Measurements from ENCODE around the gene CYLD. TPM values are rescaled to one million over a fixed set of nuclear protein-coding genes. Genes with fewer than 3 reads are reported as not detected.

The CYLD gene
- total RNA-seq, 1 donor, result 41.2 TPM

GRCh38 chr16:50736448-50736847, 5.4 kb upstream of the CYLD start:
- no peak for DNase-seq (ENCODE audit: low read depth in 2 of 3, low spot score in 2 of 3)

GRCh38 chr16:50737420-50737959, 4.4 kb upstream of the CYLD start:
- DNase-seq (ENCODE audit: low read depth in 2 of 3, low spot score in 2 of 3), result no peak

DNA sequence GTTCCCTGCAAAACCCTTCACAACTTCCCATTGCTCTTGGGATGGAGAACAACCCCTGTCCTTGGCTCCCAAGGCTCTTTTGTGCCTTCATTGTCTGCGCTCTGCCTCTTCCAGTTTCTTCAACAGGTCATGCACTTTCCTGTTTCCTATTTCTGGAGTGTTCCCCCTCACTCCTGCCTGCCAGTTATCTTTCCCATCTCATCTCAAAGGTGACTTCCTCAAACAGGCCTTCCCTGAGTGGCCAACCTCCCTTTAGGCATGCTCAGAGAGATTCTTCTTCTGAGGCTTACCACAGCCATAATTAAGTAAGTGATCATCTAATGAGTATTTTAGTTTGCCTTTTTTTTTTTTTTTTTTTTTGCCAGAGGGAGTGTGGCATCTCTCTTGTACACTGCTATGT, 2.9 kb upstream of the CYLD start:
- no peak for DNase-seq (ENCODE audit: low read depth in 2 of 3, low spot score in 2 of 3)

DNA sequence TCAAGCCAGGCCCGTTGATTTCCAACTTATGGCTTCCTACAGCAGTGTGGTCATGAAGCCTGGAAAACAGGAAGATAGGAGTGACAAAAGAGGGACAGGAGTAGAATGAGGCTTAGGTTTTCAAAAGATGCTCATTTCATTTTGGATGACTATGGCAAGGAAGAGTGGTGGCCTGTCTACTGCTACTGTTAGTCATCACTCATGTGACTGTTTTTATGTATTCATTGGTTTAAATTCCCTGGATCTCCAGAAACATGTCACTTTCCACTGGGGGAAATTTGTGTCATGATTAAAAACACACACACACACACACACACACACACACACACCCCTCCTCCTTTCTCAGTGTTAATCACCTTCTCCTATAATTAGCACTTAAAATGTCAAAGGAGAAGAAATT, 1.1 kb upstream of the CYLD start:
- DNase-seq (ENCODE audit: low read depth in 2 of 3, low spot score in 2 of 3), result no peak

GRCh38 chr16:50741225-50741780, 583 bp upstream of the CYLD start:
- DNase-seq (ENCODE audit: low read depth in 2 of 3, low spot score in 2 of 3), result no peak

DNA sequence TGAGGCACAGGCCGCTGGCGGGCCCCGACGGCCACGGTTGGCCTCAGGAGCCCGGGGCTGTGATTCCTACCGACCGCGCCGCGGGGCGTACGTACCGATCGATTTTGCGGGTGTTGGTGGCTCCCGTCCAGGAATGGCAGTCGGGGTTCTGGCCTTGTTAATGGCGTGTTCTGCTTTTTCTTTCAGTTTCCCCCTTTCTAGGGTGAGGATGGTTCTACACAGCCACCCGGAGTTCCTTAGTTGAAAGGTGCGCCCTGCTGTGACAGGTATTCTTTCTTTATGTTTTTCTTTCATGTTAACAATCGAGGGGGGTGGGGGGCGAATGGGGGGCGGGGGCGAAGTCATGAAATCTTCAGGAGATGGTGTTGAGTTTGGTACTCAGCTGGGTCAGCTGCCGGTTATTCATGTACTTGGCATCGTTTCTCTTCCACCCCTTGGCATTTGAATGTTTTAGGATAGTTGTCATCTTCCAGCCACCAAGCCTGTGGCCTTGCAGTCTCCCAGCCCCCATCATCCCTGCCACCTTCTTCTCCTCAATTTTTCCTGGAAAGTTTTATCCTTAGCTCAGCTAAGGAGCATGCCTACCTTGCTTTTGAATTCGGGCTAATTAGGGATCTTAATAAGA, 802 bp downstream of the CYLD start:
- DNase-seq (ENCODE audit: low read depth in 2 of 3, low spot score in 2 of 3), result peak in 2 of 3 donors; percentile 49 to 55

DNA sequence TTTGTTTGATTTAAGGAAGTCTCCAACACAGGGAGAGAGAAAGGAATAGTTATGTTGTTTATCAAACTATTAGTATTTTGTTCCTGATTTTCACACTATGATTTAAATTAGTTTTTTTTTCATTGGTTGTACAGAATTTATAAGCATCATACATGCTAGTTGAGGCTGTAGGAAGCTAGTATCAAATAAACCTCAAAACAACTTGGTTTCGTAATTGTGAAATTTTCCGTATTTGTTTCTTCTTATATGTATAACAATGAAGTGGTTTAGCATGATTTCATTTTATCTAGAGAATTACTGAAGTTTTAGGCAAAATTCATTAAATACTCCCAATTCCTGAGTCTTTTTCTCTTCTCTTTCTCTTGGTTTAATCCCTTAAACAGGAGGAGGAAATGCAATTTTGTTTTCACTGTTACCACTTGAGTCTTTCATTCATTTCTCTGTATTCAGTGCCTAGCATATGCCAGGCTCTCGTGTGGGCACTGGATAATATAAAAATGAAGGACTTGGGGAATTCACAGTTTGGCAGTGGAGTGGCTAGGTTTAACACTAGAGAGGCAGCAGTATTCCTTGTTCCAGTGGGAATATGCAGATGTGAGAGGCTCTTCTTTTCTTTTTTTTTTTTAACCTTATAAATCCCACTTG, 1.8 kb downstream of the CYLD start:
- no peak for DNase-seq (ENCODE audit: low read depth in 2 of 3, low spot score in 2 of 3)

DNA sequence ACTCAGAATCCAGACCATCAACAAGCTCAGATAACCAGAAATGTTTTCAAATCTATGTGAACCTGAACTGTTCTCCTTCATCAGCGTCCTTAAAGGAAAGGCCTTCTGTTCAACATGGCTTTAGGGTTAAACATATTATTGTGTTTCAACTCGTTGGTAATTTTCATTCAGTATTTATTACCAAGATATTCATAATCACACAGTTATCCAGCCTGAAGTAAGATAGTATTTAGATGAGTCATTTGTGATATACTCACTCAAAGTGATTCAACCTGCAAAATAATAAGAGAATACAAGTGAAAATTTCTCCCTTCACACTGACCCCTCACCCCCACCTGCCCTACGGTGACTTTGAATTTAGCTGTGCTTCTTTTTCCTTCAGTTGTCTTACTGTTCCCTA, 3.0 kb downstream of the CYLD start:
- no peak for DNase-seq (ENCODE audit: low read depth in 2 of 3, low spot score in 2 of 3)

GRCh38 chr16:50745940-50746339, 4.1 kb downstream of the CYLD start:
- DNase-seq (ENCODE audit: low read depth in 2 of 3, low spot score in 2 of 3), result no peak

GRCh38 chr16:50747207-50747956, 5.5 kb downstream of the CYLD start:
- peak in 2 of 3 donors; percentile 62 to 76 for DNase-seq (ENCODE audit: low read depth in 2 of 3, low spot score in 2 of 3)

DNA sequence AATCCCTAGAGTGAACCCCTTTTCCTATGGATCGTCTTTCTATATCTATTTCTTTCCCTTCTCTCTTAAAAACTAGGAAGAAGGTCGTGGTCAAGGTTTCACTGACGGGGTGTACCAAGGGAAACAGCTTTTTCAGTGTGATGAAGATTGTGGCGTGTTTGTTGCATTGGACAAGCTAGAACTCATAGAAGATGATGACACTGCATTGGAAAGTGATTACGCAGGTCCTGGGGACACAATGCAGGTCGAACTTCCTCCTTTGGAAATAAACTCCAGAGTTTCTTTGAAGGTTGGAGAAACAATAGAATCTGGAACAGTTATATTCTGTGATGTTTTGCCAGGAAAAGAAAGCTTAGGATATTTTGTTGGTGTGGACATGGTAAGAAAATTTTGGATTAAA, 9.6 kb downstream of the CYLD start:
- DNase-seq (ENCODE audit: low read depth in 2 of 3, low spot score in 2 of 3), result no peak

DNA sequence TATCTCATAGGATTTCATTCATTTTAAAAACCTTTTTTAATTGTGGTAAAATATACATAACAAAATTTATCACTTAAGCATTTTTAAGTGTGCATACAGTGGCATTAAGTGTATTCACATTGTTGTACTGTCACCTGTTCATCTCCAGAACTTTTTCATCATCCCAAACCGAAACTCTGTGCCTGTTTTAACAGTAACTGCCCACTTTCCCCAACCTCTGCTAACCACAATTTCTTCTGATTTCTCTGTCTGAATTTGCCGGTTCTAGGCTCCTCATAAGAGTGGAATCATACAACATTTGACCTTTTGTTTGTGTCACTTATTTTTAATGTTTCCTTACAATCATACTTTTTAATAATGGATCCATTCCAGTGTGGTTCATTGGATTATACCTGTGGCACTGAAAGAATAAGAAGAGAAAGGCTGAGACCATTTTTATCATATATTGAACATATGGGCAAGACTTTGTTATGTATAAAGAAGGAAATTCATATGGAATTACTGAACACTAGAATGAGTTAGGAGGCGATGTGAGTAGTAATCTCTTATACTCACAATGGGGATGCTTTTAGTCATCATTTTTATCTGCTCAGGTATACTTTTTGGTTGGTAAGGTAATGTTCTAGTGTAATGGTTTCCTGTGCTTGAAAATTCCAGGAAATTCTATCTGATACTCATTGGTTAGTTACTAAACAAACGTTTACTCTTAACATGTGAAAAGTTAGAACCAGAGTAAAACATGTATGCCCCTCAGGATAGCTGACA, 10.8 kb downstream of the CYLD start:
- DNase-seq (ENCODE audit: low read depth in 2 of 3, low spot score in 2 of 3), result no peak

DNA sequence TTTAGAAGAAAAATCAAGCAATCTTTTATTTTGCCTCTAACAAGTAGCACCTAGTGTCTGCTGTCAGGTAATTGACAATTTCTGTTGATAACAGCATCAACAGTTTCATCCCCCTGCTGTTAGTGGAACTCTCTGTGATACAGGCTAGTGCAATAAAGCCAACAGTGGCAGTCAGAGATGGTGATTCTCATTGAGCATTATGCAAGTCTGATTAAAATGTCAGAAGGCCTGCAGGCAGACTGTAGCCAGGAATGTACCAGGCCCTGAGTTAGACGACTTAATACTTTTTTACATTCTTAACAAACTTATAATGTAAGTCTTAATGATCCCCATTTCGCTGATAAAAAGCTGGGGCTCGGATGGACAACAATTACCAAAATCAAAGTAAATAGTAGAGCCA, 14.6 kb downstream of the CYLD start:
- DNase-seq (ENCODE audit: low read depth in 2 of 3, low spot score in 2 of 3), result no peak

GRCh38 chr16:50761267-50761666, 19.4 kb downstream of the CYLD start:
- DNase-seq (ENCODE audit: low read depth in 2 of 3, low spot score in 2 of 3), result no peak

DNA sequence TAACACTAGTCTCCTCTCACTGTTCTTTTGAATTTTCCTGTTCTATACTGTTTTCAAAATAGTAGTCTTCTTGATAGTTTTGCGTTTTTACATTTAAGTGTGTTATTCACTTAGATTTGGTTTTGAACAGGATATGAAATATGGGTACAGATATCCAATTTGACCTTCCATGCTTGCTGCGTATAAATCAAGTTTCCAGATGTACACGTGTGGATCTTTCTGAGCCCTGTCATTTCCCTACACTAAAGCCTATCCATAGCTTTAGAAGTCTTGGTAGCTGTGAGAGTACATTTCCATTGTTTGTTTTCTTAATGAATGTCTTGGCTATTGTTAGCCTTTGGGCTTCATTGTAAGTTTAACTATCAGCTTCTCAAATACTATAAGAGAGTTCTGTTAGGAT, 20.4 kb downstream of the CYLD start:
- DNase-seq (ENCODE audit: low read depth in 2 of 3, low spot score in 2 of 3), result no peak

- no peak for DNase-seq (ENCODE audit: low read depth in 2 of 3, low spot score in 2 of 3)
Measured at GRCh38 chr16:50763211-50763610, 21.3 kb downstream of the CYLD start.

GRCh38 chr16:50765260-50765659, 23.4 kb downstream of the CYLD start:
- DNase-seq (ENCODE audit: low read depth in 2 of 3, low spot score in 2 of 3), result no peak

DNA sequence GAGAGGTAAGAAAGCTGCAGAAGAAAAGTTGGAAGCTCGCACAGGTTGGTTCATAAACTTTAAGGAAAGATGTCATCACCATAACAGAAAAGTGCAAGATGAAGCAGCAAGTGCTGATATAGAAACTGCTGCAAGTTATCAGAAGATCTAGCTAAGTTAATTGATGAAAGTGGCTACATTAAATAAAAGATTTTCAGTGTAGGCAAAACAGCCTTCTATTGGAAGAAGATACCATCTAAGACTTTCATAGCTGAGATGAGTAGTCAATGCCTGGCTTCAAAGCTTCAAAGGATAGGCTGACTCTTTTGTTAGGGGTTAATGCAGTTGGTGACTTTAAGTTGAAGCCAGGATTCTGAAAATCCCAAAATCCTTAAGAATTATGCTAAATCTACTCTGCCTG, 24.0 kb downstream of the CYLD start:
- no peak for DNase-seq (ENCODE audit: low read depth in 2 of 3, low spot score in 2 of 3)

- no peak for DNase-seq (ENCODE audit: low read depth in 2 of 3, low spot score in 2 of 3)
Measured at GRCh38 chr16:50767197-50767596, 25.3 kb downstream of the CYLD start.

DNA sequence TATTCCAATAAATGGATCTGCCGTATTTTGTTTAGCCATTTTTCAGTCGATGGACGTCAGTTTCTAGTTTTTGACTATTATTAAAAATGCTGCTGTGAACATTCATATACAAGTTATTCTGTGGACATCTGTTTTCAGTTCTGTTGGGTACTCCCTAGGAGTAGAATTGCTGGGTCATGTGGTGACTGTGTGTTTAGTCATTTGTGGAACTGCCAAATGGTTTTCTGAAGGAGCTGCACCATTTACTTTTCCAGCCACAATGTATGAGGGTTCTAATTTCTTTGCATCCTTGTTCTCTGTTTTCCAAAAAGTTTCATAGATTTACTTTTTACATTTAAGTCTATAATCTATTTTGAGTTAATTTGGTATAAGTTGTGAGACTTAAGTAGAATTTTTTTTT, 29.5 kb downstream of the CYLD start:
- DNase-seq (ENCODE audit: low read depth in 2 of 3, low spot score in 2 of 3), result no peak

GRCh38 chr16:50774405-50774804, 32.5 kb downstream of the CYLD start:
- no peak for DNase-seq (ENCODE audit: low read depth in 2 of 3, low spot score in 2 of 3)
